ENCODE measurements around the gene CHMP5.

DNA sequence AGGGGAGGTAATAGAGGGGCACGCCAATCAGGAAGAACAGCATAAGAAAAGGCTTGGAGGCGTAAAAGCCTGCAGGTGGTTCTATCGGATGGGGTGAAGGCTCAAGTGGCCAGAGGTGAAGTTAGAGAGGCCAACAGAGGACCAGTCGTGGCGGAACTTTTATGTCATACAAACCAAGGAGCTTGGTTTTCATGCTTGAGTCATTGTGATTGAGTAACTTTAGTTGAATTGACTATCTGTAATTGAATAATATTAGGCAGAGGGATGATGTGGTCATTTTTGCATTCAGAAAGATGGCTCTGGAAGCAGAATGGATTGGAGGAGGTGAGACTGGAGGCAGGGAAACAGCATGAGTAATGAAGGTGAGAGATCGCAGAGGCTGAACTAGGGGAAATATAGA, 32.0 kb upstream of the CHMP5 start:
- TF ChIP-seq, protein P1, sequence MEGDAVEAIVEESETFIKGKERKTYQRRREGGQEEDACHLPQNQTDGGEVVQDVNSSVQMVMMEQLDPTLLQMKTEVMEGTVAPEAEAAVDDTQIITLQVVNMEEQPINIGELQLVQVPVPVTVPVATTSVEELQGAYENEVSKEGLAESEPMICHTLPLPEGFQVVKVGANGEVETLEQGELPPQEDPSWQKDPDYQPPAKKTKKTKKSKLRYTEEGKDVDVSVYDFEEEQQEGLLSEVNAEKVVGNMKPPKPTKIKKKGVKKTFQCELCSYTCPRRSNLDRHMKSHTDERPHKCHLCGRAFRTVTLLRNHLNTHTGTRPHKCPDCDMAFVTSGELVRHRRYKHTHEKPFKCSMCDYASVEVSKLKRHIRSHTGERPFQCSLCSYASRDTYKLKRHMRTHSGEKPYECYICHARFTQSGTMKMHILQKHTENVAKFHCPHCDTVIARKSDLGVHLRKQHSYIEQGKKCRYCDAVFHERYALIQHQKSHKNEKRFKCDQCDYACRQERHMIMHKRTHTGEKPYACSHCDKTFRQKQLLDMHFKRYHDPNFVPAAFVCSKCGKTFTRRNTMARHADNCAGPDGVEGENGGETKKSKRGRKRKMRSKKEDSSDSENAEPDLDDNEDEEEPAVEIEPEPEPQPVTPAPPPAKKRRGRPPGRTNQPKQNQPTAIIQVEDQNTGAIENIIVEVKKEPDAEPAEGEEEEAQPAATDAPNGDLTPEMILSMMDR (IDR thresholded peaks at IDR 0.05; ENCODE audit: low read depth, low read length), result no peak
- no peak for TF ChIP-seq POLR2A (IDR thresholded peaks at IDR 0.05; ENCODE audit: extremely low read depth, insufficient read length)
- TF ChIP-seq, protein P2, sequence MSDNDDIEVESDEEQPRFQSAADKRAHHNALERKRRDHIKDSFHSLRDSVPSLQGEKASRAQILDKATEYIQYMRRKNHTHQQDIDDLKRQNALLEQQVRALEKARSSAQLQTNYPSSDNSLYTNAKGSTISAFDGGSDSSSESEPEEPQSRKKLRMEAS (IDR thresholded peaks at IDR 0.05; ENCODE audit: low read depth, low read length), result no peak
- no peak for TF ChIP-seq MYC (IDR thresholded peaks at IDR 0.05; ENCODE audit: low read depth, low read length)

Measured in NB4 (cell line).